B cell (primary cell): Measurements from ENCODE around the gene DOCK7. TPM values are rescaled to one million over a fixed set of nuclear protein-coding genes. Genes with fewer than 3 reads are reported as not detected.

Source experiments
- ATAC-seq: fragments of 200-7000 bp; cut with Tn5 transposase; one replicate; pipeline ENCODE4 v1.10.0; 2021; ENCODE audit warnings: low read depth, mild to moderate bottlenecking, moderate number of reproducible peaks, moderate library complexity
- CTCF ChIA-PET: fragments of 350-600 bp; sonication (Branson Sonifier 250); formaldehyde crosslinking; loops from one replicate; lab custom pipeline; 2021; ENCODE audit warnings: antibody characterized with exemption, inconsistent platforms; lab: Charles Lee
- POLR2A ChIA-PET: fragments of 350-600 bp; sonication (Branson Sonifier 250); formaldehyde crosslinking; loops from one replicate; lab custom pipeline; 2021; ENCODE audit warnings: antibody characterized with exemption; lab: Charles Lee
- DNase-seq: peaks from one replicate; pipeline ENCODE4 v3.0.0; 2013
- H2AFZ ChIP-seq: 2 replicates; pipeline ENCODE4 v1.6.1; 2012; ENCODE audit warnings: mild to moderate bottlenecking, low read depth, low read length; ENCODE audit not compliant: insufficient read depth, poor library complexity, severe bottlenecking
- H3K27ac ChIP-seq, 2 donors: 1 replicate in 1 of 2; 2 replicates in 1 of 2; pipeline ENCODE4 v1.5.1; 2012 to 2013; ENCODE audit warnings: low read length in 2 of 2, mild to moderate bottlenecking in 2 of 2, moderate library complexity in 1 of 2
- H3K27me3 ChIP-seq, 4 experiments: fragments of 200-600 bp in 1 of 4; sonication (generic) in 1 of 4; replicated peaks in 1 of 4; 1 replicate in 2 of 4; 2 replicates in 2 of 4; pipeline versions ENCODE4 v1.6.1 to v1.7.0; 2013 to 2016; ENCODE audit warnings: low read length in 3 of 4, mild to moderate bottlenecking in 2 of 4, mixed read lengths in 1 of 4, moderate library complexity in 1 of 4; ENCODE audit not compliant: insufficient read depth in 4 of 4, control insufficient read depth in 3 of 4; ENCODE audit errors: control extremely low read depth in 1 of 4
- H3K36me3 ChIP-seq, 2 experiments: replicated peaks in 1 of 2; 1 replicate in 1 of 2; 2 replicates in 1 of 2; pipeline versions ENCODE4 v1.6.1 to v1.7.1; 2013; ENCODE audit warnings: low read length in 1 of 2; ENCODE audit not compliant: insufficient read depth in 2 of 2, control insufficient read depth in 1 of 2; ENCODE audit errors: control extremely low read depth in 1 of 2, extremely low read depth in 1 of 2
- H3K4me1 ChIP-seq, 2 donors: fragments of 200-600 bp in 1 of 2; sonication (generic) in 1 of 2; 1 replicate in 1 of 2; 2 replicates in 1 of 2; pipeline versions ENCODE4 v1.5.1 to v1.6.1; 2013 to 2017; ENCODE audit warnings: low read length in 2 of 2; ENCODE audit not compliant: control insufficient read depth in 2 of 2, insufficient read depth in 2 of 2
- H3K4me2 ChIP-seq: replicated peaks from 2 replicates; pipeline ENCODE3; 2012; ENCODE audit warnings: mild to moderate bottlenecking, low read depth, low read length; ENCODE audit not compliant: poor library complexity, severe bottlenecking
- H3K4me3 ChIP-seq, 5 experiments: fragments of 200-600 bp in 1 of 5; sonication (generic) in 1 of 5; 1 replicate in 3 of 5; 2 replicates in 2 of 5; pipeline versions ENCODE4 v1.5.1 to v1.7.0; 2011 to 2016; ENCODE audit warnings: low read length in 4 of 5, mild to moderate bottlenecking in 4 of 5, low read depth in 2 of 5, control low read depth in 1 of 5, moderate library complexity in 1 of 5; ENCODE audit not compliant: insufficient read depth in 1 of 5; ENCODE audit errors: control extremely low read depth in 1 of 5, extremely low read depth in 1 of 5
- H3K79me2 ChIP-seq: fragments of 200-600 bp; sonication (generic); one replicate; pipeline ENCODE4 v1.6.0; 2016; ENCODE audit warnings: low read length; ENCODE audit not compliant: control insufficient read depth, insufficient read depth
- H3K9ac ChIP-seq: fragments of 200-600 bp; sonication (generic); 2 replicates; pipeline ENCODE4 v1.6.1; 2017; ENCODE audit warnings: mild to moderate bottlenecking, low read length, moderate library complexity
- H3K9me3 ChIP-seq, 3 donors: one replicate each; pipeline versions ENCODE4 v1.6.1 to v1.7.1; 2013; ENCODE audit warnings: low read length in 2 of 3; ENCODE audit not compliant: control insufficient read depth in 2 of 3, insufficient read depth in 1 of 3; ENCODE audit errors: control extremely low read depth in 1 of 3
- H4K20me1 ChIP-seq: 2 replicates; pipeline ENCODE4 v1.6.0; 2012; ENCODE audit warnings: mild to moderate bottlenecking, low read length; ENCODE audit not compliant: insufficient read depth, control insufficient read depth, poor library complexity, severe bottlenecking
- H3K27ac Mint-ChIP-seq: one replicate; pipeline ENCODE4 v1.8.0; 2021; ENCODE audit warnings: mixed read lengths
- H3K27me3 Mint-ChIP-seq: one replicate; pipeline ENCODE4 v1.8.0; 2021; ENCODE audit warnings: mixed read lengths
- H3K4me1 Mint-ChIP-seq: one replicate; pipeline ENCODE4 v1.8.0; 2021; ENCODE audit warnings: mixed read lengths
- H3K4me3 Mint-ChIP-seq: one replicate; pipeline ENCODE4 v1.8.0; 2021; ENCODE audit warnings: mixed read lengths
- H3K9me3 Mint-ChIP-seq: one replicate; pipeline ENCODE4 v1.8.0; 2022; ENCODE audit warnings: mixed read lengths; ENCODE audit not compliant: insufficient read depth
- EZH2 ChIP-seq: IDR thresholded peaks from 2 replicates; pipeline ENCODE4 v1.6.1; 2012; ENCODE audit warnings: borderline replicate concordance, low read depth, mild to moderate bottlenecking, moderate library complexity, low read length; ENCODE audit not compliant: insufficient read depth, poor library complexity, severe bottlenecking
- WGBS: methylation state at CpG from one replicate; pipeline ENCODE4 v1.1.5; 2013; ENCODE audit warnings: missing lambda C conversion rate; ENCODE audit not compliant: insufficient coverage; 5-methylcytosine and 5-hydroxymethylcytosine counted together
- intact Hi-C: fragments of 100-400 bp; cut with micrococcal nuclease; formaldehyde crosslinking; loops from one replicate; pipeline ENCODE4 v1.10.0; 2022
- polyA plus RNA-seq: library from polyadenylated mRNA; depleted of rRNA; stranded (reverse); fragments of >200 nt; gene quantifications from 2 replicates; pipeline ENCODE4 v1.2.3, GENCODE V29; 2012
- total RNA-seq, 2 donors: library from RNA; stranded (reverse); fragments of 120-200 nt in 1 of 2; gene quantifications; 1 replicate in 1 of 2; 2 replicates in 1 of 2; pipeline versions ENCODE4 v1.2.3 to v1.2.4, GENCODE V29; 2013 to 2022
- TF ChIP-seq, protein P1 (sequence below): fragments of 200-600 bp; IDR thresholded peaks from one replicate; pipeline ENCODE4 v1.8.0; 2022; ENCODE audit warnings: antibody characterized with exemption, mild to moderate bottlenecking

Gene DOCK7
- total and polyA plus RNA-seq, 2 donors (not counting 1 experiment from before 2014, with no cell fraction given): 3.6 to 20.5 TPM

DNA sequence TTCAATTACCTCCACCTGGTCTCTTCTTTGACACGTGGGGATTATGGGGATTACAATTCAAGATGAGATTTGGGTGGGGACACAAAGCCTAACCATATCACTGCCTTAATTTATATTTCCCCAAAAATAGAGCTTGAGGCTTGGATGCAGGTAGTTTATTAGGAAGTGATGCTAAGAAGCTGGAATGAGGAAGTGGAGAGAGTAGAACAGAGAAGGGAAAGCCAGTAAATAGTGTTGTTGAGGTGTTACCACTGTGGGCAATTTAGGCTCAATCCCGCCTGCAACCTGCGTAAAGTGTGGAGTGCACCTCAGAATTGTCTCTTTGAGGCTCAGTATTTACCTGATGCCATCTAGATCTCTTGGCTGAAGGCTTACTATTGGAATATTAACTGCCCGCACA, 4.9 kb upstream of the DOCK7 start:
- Histone ChIP-seq H3K4me2 (no peak overlapping the region), H3K9ac (no peak overlapping the region), H3K27me3 (no peaks in the 10 kb centered on the region), H2AFZ (no peak overlapping the region), H3K27ac (no peak overlapping the region), H3K9me3 (no peaks in the 10 kb centered on the region), H3K36me3 (no peaks in the 10 kb centered on the region), H4K20me1 (no peaks in the 10 kb centered on the region), H3K4me1 (peaks cover 0 to 5% of the 10 kb centered on the region in 2 donors), H3K4me3 (no peak overlapping the region), H3K79me2 (peaks cover 4% of the 10 kb centered on the region)
- 92% methylated on average over 2 of the region's 4 CpGs for WGBS
- ATAC-seq (no peak), DNase-seq (no peak)
- H3K27me3 Mint-ChIP-seq: no peaks in the 10 kb centered on the region
- intact Hi-C loops: no loop called here
- H3K9me3 Mint-ChIP-seq: no peaks in the 10 kb centered on the region
- H3K4me3 Mint-ChIP-seq: no peak overlapping the region
- TF ChIP-seq EZH2: no peak
- TF ChIP-seq, protein P1, sequence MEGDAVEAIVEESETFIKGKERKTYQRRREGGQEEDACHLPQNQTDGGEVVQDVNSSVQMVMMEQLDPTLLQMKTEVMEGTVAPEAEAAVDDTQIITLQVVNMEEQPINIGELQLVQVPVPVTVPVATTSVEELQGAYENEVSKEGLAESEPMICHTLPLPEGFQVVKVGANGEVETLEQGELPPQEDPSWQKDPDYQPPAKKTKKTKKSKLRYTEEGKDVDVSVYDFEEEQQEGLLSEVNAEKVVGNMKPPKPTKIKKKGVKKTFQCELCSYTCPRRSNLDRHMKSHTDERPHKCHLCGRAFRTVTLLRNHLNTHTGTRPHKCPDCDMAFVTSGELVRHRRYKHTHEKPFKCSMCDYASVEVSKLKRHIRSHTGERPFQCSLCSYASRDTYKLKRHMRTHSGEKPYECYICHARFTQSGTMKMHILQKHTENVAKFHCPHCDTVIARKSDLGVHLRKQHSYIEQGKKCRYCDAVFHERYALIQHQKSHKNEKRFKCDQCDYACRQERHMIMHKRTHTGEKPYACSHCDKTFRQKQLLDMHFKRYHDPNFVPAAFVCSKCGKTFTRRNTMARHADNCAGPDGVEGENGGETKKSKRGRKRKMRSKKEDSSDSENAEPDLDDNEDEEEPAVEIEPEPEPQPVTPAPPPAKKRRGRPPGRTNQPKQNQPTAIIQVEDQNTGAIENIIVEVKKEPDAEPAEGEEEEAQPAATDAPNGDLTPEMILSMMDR: no peak
- no peak overlapping the region for H3K27ac Mint-ChIP-seq
- peaks cover 19% of the 10 kb centered on the region for H3K4me1 Mint-ChIP-seq
- ChIA-PET POLR2A (no interaction called here), CTCF (no interaction called here)

DNA sequence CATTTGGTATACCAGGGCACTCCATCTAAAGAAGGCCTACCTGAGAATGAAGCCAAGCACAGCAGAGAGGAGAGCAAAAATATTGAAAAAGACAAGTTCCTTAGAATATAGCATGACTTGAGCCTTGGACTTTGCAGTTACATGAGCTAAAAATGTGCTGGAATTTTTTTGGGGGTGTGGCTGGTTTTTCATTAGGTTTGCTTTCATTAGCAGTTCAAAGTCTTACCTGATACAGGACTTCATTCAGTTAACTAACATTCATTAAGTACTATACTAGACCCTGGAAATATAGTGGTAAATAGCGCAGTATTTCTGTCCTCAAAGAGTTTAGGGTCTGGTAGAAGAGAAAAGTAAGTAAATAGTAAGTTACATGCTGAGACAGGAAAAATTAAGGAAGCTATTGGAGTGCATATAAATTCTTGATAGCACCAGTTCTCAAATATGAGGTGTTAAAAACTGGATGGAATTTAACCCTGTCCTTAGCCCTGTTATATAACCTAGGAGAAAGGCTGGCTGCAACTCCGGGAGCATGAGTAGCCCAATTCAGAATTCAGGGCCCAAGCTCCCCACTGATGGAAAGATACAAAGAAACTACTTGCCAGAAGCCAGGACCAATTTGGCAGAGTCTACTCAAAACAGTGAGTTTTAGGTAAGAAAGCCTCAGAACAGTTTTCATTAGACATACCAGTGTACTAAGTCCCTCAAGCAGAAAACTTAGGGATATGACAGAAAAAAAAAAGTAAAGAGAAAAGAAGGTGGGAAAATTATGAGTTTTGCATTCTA, 3.1 kb upstream of the DOCK7 start:
- H3K4me3 Mint-ChIP-seq: no peak overlapping the region
- Histone ChIP-seq H2AFZ (no peak overlapping the region), H3K27ac (no peak overlapping the region), H3K79me2 (peaks cover 4% of the 10 kb centered on the region), H3K4me2 (no peak overlapping the region), H3K9me3 (no peaks in the 10 kb centered on the region), H3K9ac (no peak overlapping the region), H4K20me1 (no peaks in the 10 kb centered on the region), H3K27me3 (no peaks in the 10 kb centered on the region), H3K4me3 (no peak overlapping the region), H3K4me1 (peaks cover 0 to 9% of the 10 kb centered on the region in 2 donors), H3K36me3 (no peaks in the 10 kb centered on the region)
- H3K27ac Mint-ChIP-seq: no peak overlapping the region
- TF ChIP-seq EZH2: no peak
- TF ChIP-seq, protein P1: no peak
- WGBS: no CpG with 5 or more reads among the region's 2 CpGs
- POLR2A ChIA-PET: no interaction called here
- intact Hi-C loops: no loop called here
- CTCF ChIA-PET: interaction anchor here (0.9 kb wide), 1 partner anchor 56 kb away, joined by 3 read pairs; no protein-coding TSS in a partner anchor
- no peaks in the 10 kb centered on the region for H3K27me3 Mint-ChIP-seq
- DNase-seq (no peak), ATAC-seq (no peak)
- H3K4me1 Mint-ChIP-seq: peaks cover 24% of the 10 kb centered on the region
- no peaks in the 10 kb centered on the region for H3K9me3 Mint-ChIP-seq
